OCI-LY3 (cell line): ENCODE results near the gene CSTPP1.

Experiments
- H2AFZ ChIP-seq: fragments of 200-600, 300-600 bp; shearing (Covaris generic); 2 replicates; pipeline ENCODE4 v1.6.0; 2014; ENCODE audit warnings: antibody characterized with exemption, low read depth, low read length
- H3K27ac ChIP-seq: fragments of 200-600, 300-600 bp; sonication (generic); 2 replicates; pipeline ENCODE4 v1.5.1; 2014; ENCODE audit warnings: mild to moderate bottlenecking, low read length, moderate library complexity, mixed read lengths
- H3K27me3 ChIP-seq: fragments of 200-600, 300-600 bp; sonication (generic); 2 replicates; pipeline ENCODE4 v1.6.1; 2014; ENCODE audit warnings: low read depth, low read length, mixed read lengths
- H3K36me3 ChIP-seq: fragments of 200-600, 300-600 bp; sonication (generic); replicated peaks from 2 replicates; pipeline ENCODE3; 2014; ENCODE audit warnings: low read depth, low read length, mixed read lengths
- H3K4me1 ChIP-seq: fragments of 300-600, 200-600 bp; sonication (generic); 2 replicates; pipeline ENCODE4 v1.6.1; 2014; ENCODE audit warnings: low read length, mixed read lengths
- H3K4me2 ChIP-seq: fragments of 200-600, 300-600 bp; sonication (generic); 2 replicates; pipeline ENCODE4 v1.6.1; 2014; ENCODE audit warnings: low read length, mixed read lengths
- H3K4me3 ChIP-seq: fragments of 300-600, 200-600 bp; sonication (generic); 2 replicates; pipeline ENCODE4 v1.5.1; 2014; ENCODE audit warnings: antibody characterized with exemption, mild to moderate bottlenecking, low read length, moderate library complexity
- H3K79me2 ChIP-seq: fragments of 300-600, 200-600 bp; shearing (Covaris generic); 2 replicates; pipeline ENCODE4 v1.6.1; 2014; ENCODE audit warnings: mild to moderate bottlenecking, low read length, mixed read lengths
- H3K9ac ChIP-seq: fragments of 300-600, 200-600 bp; shearing (Covaris generic); 2 replicates; pipeline ENCODE4 v1.6.0; 2014; ENCODE audit warnings: mild to moderate bottlenecking, low read length, moderate library complexity
- H3K9me3 ChIP-seq: fragments of 200-600, 300-600 bp; shearing (Covaris generic); 2 replicates; pipeline ENCODE4 v1.6.1; 2014; ENCODE audit warnings: low read length, mixed read lengths; ENCODE audit not compliant: insufficient read depth
- H4K20me1 ChIP-seq: fragments of 200-600, 300-600 bp; sonication (generic); 2 replicates; pipeline ENCODE4 v1.6.1; 2016; ENCODE audit warnings: low read length, mixed read lengths; ENCODE audit not compliant: insufficient read depth
- EZH2phosphoT487 ChIP-seq: fragments of 200-600 bp; shearing (Covaris generic); IDR thresholded peaks from 2 replicates; pipeline ENCODE4 v1.6.1; 2018; ENCODE audit warnings: antibody characterized with exemption, mixed run types, low read depth
- TF ChIP-seq, protein P1 (sequence below): fragments of 200-600, 300-600 bp; sonication (generic); IDR thresholded peaks from 2 replicates; pipeline ENCODE4 v1.5.1; 2014; ENCODE audit warnings: antibody characterized with exemption, low read length, low read depth

The CSTPP1 gene

DNA sequence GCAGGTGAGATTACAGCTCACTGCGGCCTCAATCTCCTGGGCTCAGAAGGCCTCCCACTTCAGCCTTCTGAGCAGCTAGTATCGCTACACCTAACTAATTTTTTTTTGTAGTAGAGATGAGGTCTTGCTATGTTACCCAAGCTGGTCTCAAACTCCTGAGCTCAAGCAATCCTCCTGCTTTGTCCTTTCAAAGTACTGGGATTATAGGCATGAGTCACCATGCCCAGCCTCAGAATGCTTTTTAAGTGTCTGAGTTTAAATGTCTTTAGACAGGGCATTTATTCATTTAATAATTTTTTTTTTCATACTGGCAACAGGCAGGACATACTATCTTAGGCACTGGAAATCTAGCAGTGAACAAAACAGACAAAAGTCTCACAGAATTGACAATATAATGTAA lies 45.9 kb upstream of the CSTPP1 start:
- peaks cover 3% of the 10 kb centered on the region; the same call in 1 of the 2 replicates for H3K4me1 ChIP-seq
- H3K9ac ChIP-seq, result no peak overlapping the region
- no peak overlapping the region for H2AFZ ChIP-seq
- H3K27ac ChIP-seq, result no peak overlapping the region
- no peak overlapping the region for H3K4me3 ChIP-seq
- no peaks in the 10 kb centered on the region for H3K27me3 ChIP-seq
- TF ChIP-seq, protein P1, sequence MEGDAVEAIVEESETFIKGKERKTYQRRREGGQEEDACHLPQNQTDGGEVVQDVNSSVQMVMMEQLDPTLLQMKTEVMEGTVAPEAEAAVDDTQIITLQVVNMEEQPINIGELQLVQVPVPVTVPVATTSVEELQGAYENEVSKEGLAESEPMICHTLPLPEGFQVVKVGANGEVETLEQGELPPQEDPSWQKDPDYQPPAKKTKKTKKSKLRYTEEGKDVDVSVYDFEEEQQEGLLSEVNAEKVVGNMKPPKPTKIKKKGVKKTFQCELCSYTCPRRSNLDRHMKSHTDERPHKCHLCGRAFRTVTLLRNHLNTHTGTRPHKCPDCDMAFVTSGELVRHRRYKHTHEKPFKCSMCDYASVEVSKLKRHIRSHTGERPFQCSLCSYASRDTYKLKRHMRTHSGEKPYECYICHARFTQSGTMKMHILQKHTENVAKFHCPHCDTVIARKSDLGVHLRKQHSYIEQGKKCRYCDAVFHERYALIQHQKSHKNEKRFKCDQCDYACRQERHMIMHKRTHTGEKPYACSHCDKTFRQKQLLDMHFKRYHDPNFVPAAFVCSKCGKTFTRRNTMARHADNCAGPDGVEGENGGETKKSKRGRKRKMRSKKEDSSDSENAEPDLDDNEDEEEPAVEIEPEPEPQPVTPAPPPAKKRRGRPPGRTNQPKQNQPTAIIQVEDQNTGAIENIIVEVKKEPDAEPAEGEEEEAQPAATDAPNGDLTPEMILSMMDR, result no peak
- no peak for TF ChIP-seq EZH2phosphoT487
- H4K20me1 ChIP-seq, result no peaks in the 10 kb centered on the region
- H3K4me2 ChIP-seq, result no peak overlapping the region
- H3K79me2 ChIP-seq, result no peaks in the 10 kb centered on the region
- H3K9me3 ChIP-seq, result no peaks in the 10 kb centered on the region
- H3K36me3 ChIP-seq, result peaks cover 4% of the 10 kb centered on the region

DNA sequence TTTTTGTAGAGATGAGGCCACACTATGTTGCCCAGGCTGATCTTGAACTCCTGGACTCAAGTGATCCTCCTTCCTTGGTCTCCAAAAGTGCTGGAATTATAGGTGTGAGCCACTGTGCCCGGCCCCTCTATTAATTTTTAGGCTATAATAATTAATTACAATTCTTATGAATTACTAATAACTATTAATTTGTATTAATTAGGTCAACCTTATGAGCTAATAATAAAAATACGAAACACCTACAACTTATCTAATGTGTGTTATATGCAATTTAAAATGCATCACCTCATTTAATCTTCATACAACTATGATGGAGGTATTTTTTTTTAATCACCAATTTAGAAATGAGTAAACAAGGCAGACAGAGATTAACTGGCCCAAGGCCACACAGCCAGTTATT lies 44.5 kb upstream of the CSTPP1 start:
- Histone ChIP-seq H3K27me3 (no peaks in the 10 kb centered on the region), H3K27ac (no peak overlapping the region), H3K4me3 (no peak overlapping the region), H2AFZ (no peak overlapping the region), H3K4me2 (no peak overlapping the region), H3K9me3 (no peaks in the 10 kb centered on the region), H3K36me3 (no peaks in the 10 kb centered on the region), H3K4me1 (peaks cover 3% of the 10 kb centered on the region; the same call in 1 of the 2 replicates), H3K79me2 (no peaks in the 10 kb centered on the region), H4K20me1 (no peaks in the 10 kb centered on the region), H3K9ac (no peak overlapping the region)
- TF ChIP-seq, protein P1, result no peak
- TF ChIP-seq EZH2phosphoT487, result no peak

DNA sequence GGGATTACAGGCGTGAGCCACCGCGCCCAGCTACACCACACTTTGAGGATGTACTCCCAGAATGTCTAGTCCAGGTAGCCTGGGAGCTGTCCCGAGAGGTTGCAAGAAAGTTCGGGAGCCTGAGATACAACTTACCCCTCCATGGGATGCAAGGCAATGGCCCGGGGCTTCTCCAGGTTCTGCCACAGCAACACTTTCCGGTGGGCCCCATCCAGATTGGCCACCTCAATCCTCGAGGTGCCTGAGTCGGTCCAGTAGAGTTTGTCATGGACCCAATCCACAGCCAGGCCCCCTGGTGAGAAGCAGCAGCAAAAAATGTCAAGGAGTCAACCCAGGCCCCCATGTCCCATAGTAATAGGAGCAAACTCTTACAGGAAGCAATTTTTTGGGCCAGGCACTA lies 43.7 kb upstream of the CSTPP1 start:
- Histone ChIP-seq H3K27ac (no peak overlapping the region), H2AFZ (no peak overlapping the region), H3K36me3 (no peaks in the 10 kb centered on the region)

GRCh38 chr11:46894506-46894905 lies 42.1 kb upstream of the CSTPP1 start:
- H3K9me3 ChIP-seq, result no peaks in the 10 kb centered on the region

More for the DNA sequence above, 43.7 kb upstream of the CSTPP1 start:
- Histone ChIP-seq H3K9me3 (no peaks in the 10 kb centered on the region), H3K4me3 (no peak overlapping the region), H3K27me3 (no peaks in the 10 kb centered on the region), H3K79me2 (no peaks in the 10 kb centered on the region), H3K4me2 (no peak overlapping the region), H4K20me1 (no peaks in the 10 kb centered on the region), H3K9ac (no peak overlapping the region), H3K4me1 (peaks cover 3% of the 10 kb centered on the region; the same call in 1 of the 2 replicates)
- no peak for TF ChIP-seq EZH2phosphoT487
- TF ChIP-seq, protein P1, result no peak

More at GRCh38 chr11:46894506-46894905, 42.1 kb upstream of the CSTPP1 start:
- Histone ChIP-seq H3K9ac (no peak overlapping the region), H3K4me1 (peaks cover 3% of the 10 kb centered on the region; the same call in 1 of the 2 replicates), H2AFZ (no peak overlapping the region), H3K4me3 (no peak overlapping the region), H3K79me2 (no peaks in the 10 kb centered on the region), H3K36me3 (no peaks in the 10 kb centered on the region), H3K4me2 (no peak overlapping the region), H3K27ac (no peak overlapping the region), H4K20me1 (no peaks in the 10 kb centered on the region), H3K27me3 (no peaks in the 10 kb centered on the region)
- TF ChIP-seq, protein P1, result no peak
- no peak for TF ChIP-seq EZH2phosphoT487
